Inflammatory macrophage treated with lipopolysaccharide for 1 hour (primary cell): ENCODE results near the gene FRY.

Experiments
- DNase-seq, 2 donors: peaks; one replicate each; pipeline ENCODE4 v3.0.0-alpha.2; 2020 to 2022

Gene FRY

GRCh38 chr13:32017474-32017873 lies 14.1 kb upstream of the FRY start:
- DNase-seq = peak; percentile 56 to 62

GRCh38 chr13:32019612-32020233 lies 11.9 kb upstream of the FRY start:
- DNase-seq = no peak

GRCh38 chr13:32021785-32022184 lies 9.8 kb upstream of the FRY start:
- no peak for DNase-seq

- peak in 1 of 2 donors; percentile 61 for DNase-seq
Observed at GRCh38 chr13:32022311-32022710, 9.3 kb upstream of the FRY start.

- no peak for DNase-seq
Observed at GRCh38 chr13:32023096-32023495, 8.5 kb upstream of the FRY start.

- no peak for DNase-seq
Observed at GRCh38 chr13:32023698-32024097, 7.9 kb upstream of the FRY start.

- DNase-seq = no peak
Observed at GRCh38 chr13:32024750-32025149, 6.8 kb upstream of the FRY start.

GRCh38 chr13:32025730-32026129 lies 5.8 kb upstream of the FRY start:
- no peak for DNase-seq

- no peak for DNase-seq
Observed at GRCh38 chr13:32026623-32027022, 5.0 kb upstream of the FRY start.

GRCh38 chr13:32028711-32029110 lies 2.9 kb upstream of the FRY start:
- DNase-seq = no peak

- DNase-seq = no peak
Observed at GRCh38 chr13:32029684-32030083, 1.9 kb upstream of the FRY start.

- DNase-seq = no peak
Observed at GRCh38 chr13:32031815-32032370, 319 bp downstream of the FRY start.

- no peak for DNase-seq
Observed at GRCh38 chr13:32032759-32033158, 1.2 kb downstream of the FRY start.

- DNase-seq = no peak
Observed at GRCh38 chr13:32033744-32034143, 2.2 kb downstream of the FRY start.

- no peak for DNase-seq
Observed at GRCh38 chr13:32035716-32036115, 4.1 kb downstream of the FRY start.

GRCh38 chr13:32036126-32036695 lies 4.6 kb downstream of the FRY start:
- DNase-seq = peak; percentile 55 to 62

- no peak for DNase-seq
Observed at GRCh38 chr13:32036757-32037156, 5.2 kb downstream of the FRY start.

GRCh38 chr13:32037471-32037870 lies 5.9 kb downstream of the FRY start:
- no peak for DNase-seq

GRCh38 chr13:32038343-32038742 lies 6.8 kb downstream of the FRY start:
- DNase-seq = no peak

- no peak for DNase-seq
Observed at GRCh38 chr13:32039056-32039455, 7.5 kb downstream of the FRY start.

GRCh38 chr13:32039528-32039927 lies 8.0 kb downstream of the FRY start:
- DNase-seq = no peak

GRCh38 chr13:32040052-32040642 lies 8.6 kb downstream of the FRY start:
- no peak for DNase-seq

- DNase-seq = no peak
Observed at GRCh38 chr13:32040689-32041088, 9.1 kb downstream of the FRY start.

GRCh38 chr13:32041429-32041828 lies 9.9 kb downstream of the FRY start:
- peak in 1 of 2 donors; percentile 34 for DNase-seq
